HEK293 (cell line): ENCODE results near the gene GREB1L.

Experiments used
- CTCF ChIA-PET: fragments of 350-600 bp; formaldehyde crosslinking; extraction: SDS; loops from one replicate; lab custom pipeline; 2021; ENCODE audit warnings: antibody characterized with exemption; lab: Yijun Ruan, JAX
- POLR2A ChIA-PET: fragments of 300-600 bp; formaldehyde crosslinking; extraction: SDS; loops from one replicate; lab custom pipeline; 2020; ENCODE audit warnings: antibody characterized with exemption, inconsistent platforms; lab: Yijun Ruan, JAX
- H3K27ac ChIP-seq: fragments of 200-500 bp; sonication (Bioruptor generic); 2 replicates; pipeline ENCODE4 v1.5.1; 2014; ENCODE audit warnings: low read depth, low read length, control low read depth, inconsistent platforms; ENCODE audit errors: extremely low read depth
- H3K36me3 ChIP-seq, 2 experiments: fragments of 200-500 bp in 1 of 2; sonication (Bioruptor generic) in 1 of 2; 1 replicate in 1 of 2; 2 replicates in 1 of 2; pipeline ENCODE4 v1.5.1; 2014 to 2017; ENCODE audit warnings: inconsistent platforms in 2 of 2, low read length in 2 of 2; ENCODE audit not compliant: control insufficient read depth in 2 of 2, insufficient read depth in 1 of 2
- H3K4me1 ChIP-seq: fragments of 200-500 bp; sonication (Bioruptor generic); 2 replicates; pipeline ENCODE4 v1.5.1; 2014; ENCODE audit warnings: mild to moderate bottlenecking, low read length, inconsistent platforms; ENCODE audit not compliant: control insufficient read depth, insufficient read depth
- H3K4me3 ChIP-seq: 2 replicates; pipeline ENCODE4 v1.5.1; 2011; ENCODE audit warnings: low read depth, mild to moderate bottlenecking, control low read depth, low read length, moderate library complexity
- H3K9me3 ChIP-seq: fragments of 200-500 bp; sonication (Bioruptor generic); 2 replicates; pipeline ENCODE4 v1.5.1; 2014; ENCODE audit warnings: low read depth, low read length, inconsistent platforms; ENCODE audit not compliant: control insufficient read depth, insufficient read depth
- CTCF ChIP-seq: fragments of 450-650 bp; formaldehyde crosslinking; IDR thresholded peaks from 2 replicates; pipeline ENCODE4 v1.5.1; 2016; ENCODE audit warnings: missing biosample characterization, missing genetic modification characterization
- KLF8 ChIP-seq: fragments of 450-650 bp; formaldehyde crosslinking; IDR thresholded peaks from 2 replicates; pipeline ENCODE4 v1.5.1; 2016; ENCODE audit warnings: missing biosample characterization, missing genetic modification characterization
- MZF1 ChIP-seq: fragments of 450-650 bp; formaldehyde crosslinking; IDR thresholded peaks from 2 replicates; pipeline ENCODE4 v1.5.1; 2017; ENCODE audit warnings: missing biosample characterization, missing genetic modification characterization, borderline replicate concordance
- REPIN1 ChIP-seq: fragments of 450-650 bp; formaldehyde crosslinking; IDR thresholded peaks from 2 replicates; pipeline ENCODE4 v1.5.1; 2017; ENCODE audit warnings: missing biosample characterization, missing genetic modification characterization, low read depth
- ZBTB1 ChIP-seq: fragments of 450-650 bp; formaldehyde crosslinking; IDR thresholded peaks from 2 replicates; pipeline ENCODE4 v1.5.1; 2016; ENCODE audit warnings: missing biosample characterization, missing genetic modification characterization
- ZBTB7A ChIP-seq: fragments of 450-650 bp; formaldehyde crosslinking; IDR thresholded peaks from 2 replicates; pipeline ENCODE4 v1.5.1; 2016; ENCODE audit warnings: low read depth, missing biosample characterization, missing genetic modification characterization
- ZFP3 ChIP-seq: fragments of 450-650 bp; formaldehyde crosslinking; IDR thresholded peaks from 2 replicates; pipeline ENCODE4 v1.5.1; 2016; ENCODE audit warnings: low read depth, missing biosample characterization, missing genetic modification characterization
- ZNF10 ChIP-seq: fragments of 450-650 bp; formaldehyde crosslinking; IDR thresholded peaks from 2 replicates; pipeline ENCODE4 v1.5.1; 2017; ENCODE audit warnings: missing biosample characterization, missing genetic modification characterization
- ZNF157 ChIP-seq: fragments of 450-650 bp; formaldehyde crosslinking; IDR thresholded peaks from 2 replicates; pipeline ENCODE4 v1.5.1; 2016; ENCODE audit warnings: missing biosample characterization, missing genetic modification characterization
- ZNF23 ChIP-seq: fragments of 450-650 bp; formaldehyde crosslinking; IDR thresholded peaks from 2 replicates; pipeline ENCODE4 v1.5.1; 2016; ENCODE audit warnings: missing biosample characterization, missing genetic modification characterization, borderline replicate concordance
- ZNF24 ChIP-seq: fragments of 450-650 bp; formaldehyde crosslinking; IDR thresholded peaks from 2 replicates; pipeline ENCODE4 v1.5.1; 2016; ENCODE audit warnings: missing biosample characterization, missing genetic modification characterization
- ZNF324 ChIP-seq: fragments of 450-650 bp; formaldehyde crosslinking; IDR thresholded peaks from 2 replicates; pipeline ENCODE4 v1.5.1; 2016; ENCODE audit warnings: missing biosample characterization, missing genetic modification characterization
- ZNF391 ChIP-seq: fragments of 450-650 bp; formaldehyde crosslinking; IDR thresholded peaks from 2 replicates; pipeline ENCODE4 v1.5.1; 2016; ENCODE audit warnings: low read depth, missing biosample characterization, missing genetic modification characterization, borderline replicate concordance
- ZNF423 ChIP-seq: fragments of 450-650 bp; formaldehyde crosslinking; IDR thresholded peaks from 2 replicates; pipeline ENCODE4 v1.5.1; 2016; ENCODE audit warnings: missing biosample characterization, missing genetic modification characterization
- ZNF433 ChIP-seq: fragments of 450-650 bp; formaldehyde crosslinking; IDR thresholded peaks from 2 replicates; pipeline ENCODE4 v1.5.1; 2016; ENCODE audit warnings: missing biosample characterization, missing genetic modification characterization, low read depth
- ZNF449 ChIP-seq: fragments of 450-650 bp; formaldehyde crosslinking; IDR thresholded peaks from 2 replicates; pipeline ENCODE4 v1.5.1; 2017; ENCODE audit warnings: missing biosample characterization, mild to moderate bottlenecking, missing genetic modification characterization, moderate library complexity
- ZNF639 ChIP-seq: fragments of 450-650 bp; formaldehyde crosslinking; IDR thresholded peaks from 2 replicates; pipeline ENCODE4 v1.5.1; 2016; ENCODE audit warnings: missing biosample characterization, missing genetic modification characterization
- ZNF704 ChIP-seq: fragments of 450-650 bp; formaldehyde crosslinking; IDR thresholded peaks from 2 replicates; pipeline ENCODE4 v1.5.1; 2016; ENCODE audit warnings: missing biosample characterization, missing genetic modification characterization
- ZNF768 ChIP-seq: fragments of 450-650 bp; formaldehyde crosslinking; IDR thresholded peaks from 2 replicates; pipeline ENCODE4 v1.5.1; 2018; ENCODE audit warnings: missing biosample characterization, mild to moderate bottlenecking, missing genetic modification characterization
- ZNF830 ChIP-seq: fragments of 450-650 bp; IDR thresholded peaks from 2 replicates; pipeline ENCODE4 v1.5.0; 2018; ENCODE audit warnings: missing biosample characterization, missing genetic modification characterization, low read depth, mild to moderate bottlenecking, moderate library complexity
- ZSCAN30 ChIP-seq: fragments of 450-650 bp; IDR thresholded peaks from 2 replicates; pipeline ENCODE4 v1.5.1; 2018; ENCODE audit warnings: missing biosample characterization, mild to moderate bottlenecking, missing genetic modification characterization, moderate library complexity
- ZSCAN5A ChIP-seq: fragments of 450-650 bp; formaldehyde crosslinking; IDR thresholded peaks from 2 replicates; pipeline ENCODE4 v1.5.1; 2016; ENCODE audit warnings: missing biosample characterization, missing genetic modification characterization

GREB1L gene

GRCh38 chr18:21461460-21461859 is 219.4 kb downstream of the GREB1L start:
- ChIA-PET CTCF (interaction anchor here (0.7 to 1.5 kb wide), 2 partner anchors 28 to 455 kb away, joined by 3 to 4 read pairs; no protein-coding TSS in a partner anchor), POLR2A (no interaction called here)
- Histone ChIP-seq H3K4me1 (0 out of 2 replicates have a peak, but pooled peaks cover 2% of the 10 kb centered on the region), H3K9me3 (no peaks in the 10 kb centered on the region), H3K27ac (no peak overlapping the region), H3K36me3 (peaks cover 0 to 5% of the 10 kb centered on the region in 2 experiments; a peak in 2 of 3 replicates), H3K4me3 (no peak overlapping the region)
- TF ChIP-seq ZNF639 (tag by site-specific recombination) (no peak), CTCF (tag by site-specific recombination) (no peak), ZBTB1 (tag by site-specific recombination) (no peak), ZFP3 (no peak), ZNF449 (tag by site-specific recombination) (no peak), ZSCAN5A (no peak), ZNF23 (no peak), ZNF391 (tag by site-specific recombination) (no peak), ZNF704 (tag by site-specific recombination) (no peak), KLF8 (no peak), REPIN1 (no peak), ZNF157 (tag by site-specific recombination) (no peak), ZNF24 (tag by site-specific recombination) (no peak), ZNF324 (tag by site-specific recombination) (no peak), ZNF423 (tag by site-specific recombination) (no peak), MZF1 (no peak), ZNF433 (tag by site-specific recombination) (no peak), ZNF10 (tag by site-specific recombination) (no peak)

- no peaks in the 10 kb centered on the region for H3K9me3 ChIP-seq
- TF ChIP-seq ZNF830 (tag by site-specific recombination) (no peak), ZSCAN30 (tag by site-specific recombination) (no peak), ZNF768 (tag by site-specific recombination) (no peak), ZBTB7A (no peak)
- TF ChIP-seq, all 188 proteins: peak for 0
- H3K27ac ChIP-seq = no peak overlapping the region
- H3K36me3 ChIP-seq = peaks cover 0 to 5% of the 10 kb centered on the region in 2 experiments; a peak in 2 of 3 replicates
- POLR2A ChIA-PET = no interaction called here
- CTCF ChIA-PET = no interaction called here
- no peak overlapping the region for H3K4me3 ChIP-seq
- no peaks in the 10 kb centered on the region for H3K4me1 ChIP-seq
Measured at GRCh38 chr18:21463718-21464117, 221.7 kb downstream of the GREB1L start.
